GM21576 (cell line): ENCODE results near the gene COPS6.
A peak's percentile ranks its signal among the peaks of the same experiment; 100 is the strongest.

Experiments
- ATAC-seq: cut with Tn5 transposase; IDR thresholded peaks from one replicate; pipeline ENCODE4 v1.9.1; 2021; ENCODE audit warnings: mild to moderate bottlenecking, moderate library complexity; ENCODE audit not compliant: unreplicated experiment

COPS6 gene

DNA sequence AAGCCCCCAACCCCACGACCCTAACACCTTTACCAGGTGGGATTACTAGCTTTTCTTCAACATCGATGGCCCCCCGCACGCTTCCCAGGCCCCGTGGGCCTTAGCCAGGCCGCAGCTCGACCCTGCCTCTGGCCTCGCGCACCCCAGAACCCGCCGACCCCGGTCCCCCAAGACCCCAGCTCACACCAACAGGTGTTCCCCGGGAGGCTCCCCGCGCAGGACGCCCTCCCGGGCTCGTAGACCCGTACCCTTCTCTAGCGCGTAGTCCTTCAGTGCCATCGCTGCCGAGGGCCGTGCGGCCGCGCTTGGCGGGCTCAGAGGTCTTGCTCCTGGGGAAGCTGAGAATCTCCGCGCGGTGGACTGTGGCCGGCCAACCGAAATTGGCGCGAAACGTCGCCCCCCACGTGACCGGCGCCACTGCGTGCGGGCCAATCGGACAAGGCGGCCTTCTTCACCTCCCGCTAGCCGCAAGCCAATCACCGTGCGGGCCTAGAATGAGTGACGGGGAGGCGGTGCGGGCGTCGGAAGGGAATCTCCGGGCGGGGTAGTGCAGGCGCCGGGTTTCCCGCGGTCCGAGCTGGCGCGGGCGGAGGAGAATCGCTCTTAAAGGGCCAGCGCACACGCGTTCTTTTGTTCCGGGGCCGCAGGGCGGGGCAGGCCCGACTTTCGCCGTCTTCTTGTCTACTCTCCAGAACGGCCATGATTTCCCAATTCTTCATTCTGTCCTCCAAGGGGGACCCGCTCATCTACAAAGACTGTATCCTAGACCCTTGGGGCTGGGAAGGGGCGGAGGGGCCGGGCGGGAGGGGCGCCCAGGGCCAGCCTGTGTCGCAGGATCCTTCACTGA is 12.5 kb downstream of the COPS6 start, which contains the start of the genes AP4M1 and MCM7:
TSS of gene AP4M1 (plus strand) at position 628 of the 847 bp plus-strand sequence. CDS start at position 700, 72 bp downstream.
TSS of gene MCM7 (minus strand) at position 382 of the 847 bp plus-strand sequence. CDS start at position 279, 103 bp downstream.
- ATAC-seq: peak; percentile 86

DNA sequence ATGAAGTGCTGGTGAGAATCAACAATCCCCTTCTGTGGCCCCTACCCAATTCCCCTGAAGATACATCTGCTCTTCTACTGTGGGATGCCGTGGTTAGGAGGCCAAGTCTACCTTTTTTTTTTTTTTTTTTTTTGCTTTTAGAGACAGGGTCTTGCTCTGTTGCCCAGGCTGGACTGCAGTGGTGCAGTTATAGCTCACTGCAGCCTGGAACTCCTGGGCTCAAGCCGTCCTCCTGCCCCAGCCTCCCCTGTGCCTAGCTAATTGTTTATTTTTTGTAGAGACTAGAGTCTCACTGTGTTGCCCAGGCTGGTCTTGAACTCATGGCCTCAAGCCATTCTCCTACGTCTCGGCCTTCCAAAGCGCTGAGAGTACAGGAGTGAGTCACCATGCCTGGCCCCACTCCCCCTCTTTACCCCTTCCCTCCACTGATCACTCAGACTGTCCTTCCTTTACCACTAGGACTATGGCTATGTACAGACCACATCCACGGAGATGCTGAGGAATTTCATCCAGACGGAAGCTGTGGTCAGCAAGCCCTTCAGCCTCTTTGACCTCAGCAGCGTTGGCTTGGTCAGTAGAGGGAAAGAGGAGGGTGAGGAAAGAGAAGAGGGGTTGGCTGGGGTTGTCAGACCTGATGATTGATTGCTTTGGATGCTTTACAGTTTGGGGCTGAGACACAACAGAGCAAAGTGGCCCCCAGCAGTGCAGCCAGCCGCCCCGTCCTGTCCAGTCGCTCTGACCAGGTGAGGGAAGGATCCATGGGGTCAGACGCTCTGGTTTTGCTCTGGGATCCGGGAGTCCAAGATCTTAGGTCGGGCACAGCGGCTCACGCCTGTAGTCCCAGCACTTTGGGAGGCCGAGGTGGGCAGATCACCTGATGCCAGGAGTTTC is 14.4 kb downstream of the COPS6 start:
- no peak for ATAC-seq

DNA sequence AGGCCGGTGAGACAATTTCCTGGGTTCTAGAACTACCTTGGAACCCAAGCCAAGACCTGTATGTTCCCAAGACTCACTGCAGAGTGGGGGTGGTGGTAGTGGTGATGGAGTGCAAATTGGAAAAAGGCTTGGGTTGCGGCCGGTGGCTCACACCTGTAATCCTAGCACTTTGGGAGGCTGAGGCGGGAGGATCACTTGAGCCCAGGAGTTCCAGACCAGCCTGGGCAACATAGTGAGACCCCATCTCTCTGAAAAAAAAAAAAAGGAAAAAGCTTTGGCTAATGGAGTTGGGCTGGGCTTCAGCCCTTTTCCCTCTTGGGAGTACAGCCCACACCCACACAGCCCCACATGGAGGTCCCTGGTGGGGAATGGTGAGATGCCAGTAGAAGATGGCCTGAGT is 16.8 kb downstream of the COPS6 start:
- ATAC-seq: no peak

DNA sequence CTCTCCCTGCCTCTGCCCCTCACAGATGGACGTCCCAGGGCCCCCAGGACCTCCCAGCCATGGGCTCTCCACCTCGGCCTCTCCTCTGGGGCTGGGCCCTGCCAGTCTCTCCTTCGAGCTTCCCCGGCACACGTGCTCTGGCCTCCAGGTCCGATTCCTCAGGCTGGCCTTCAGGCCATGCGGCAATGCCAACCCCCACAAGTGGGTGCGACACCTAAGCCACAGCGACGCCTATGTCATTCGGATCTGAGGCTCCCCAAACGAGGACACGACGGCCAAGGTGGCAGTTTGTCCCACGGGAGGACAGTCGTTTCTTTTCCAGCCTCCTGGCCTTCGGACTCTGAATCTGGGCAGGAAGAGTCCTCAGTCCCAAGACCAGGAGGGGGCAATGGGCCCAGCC is 17.9 kb downstream of the COPS6 start:
- no peak for ATAC-seq

GRCh38 chr7:100107125-100107737 is 18.5 kb downstream of the COPS6 start:
- ATAC-seq: no peak

DNA sequence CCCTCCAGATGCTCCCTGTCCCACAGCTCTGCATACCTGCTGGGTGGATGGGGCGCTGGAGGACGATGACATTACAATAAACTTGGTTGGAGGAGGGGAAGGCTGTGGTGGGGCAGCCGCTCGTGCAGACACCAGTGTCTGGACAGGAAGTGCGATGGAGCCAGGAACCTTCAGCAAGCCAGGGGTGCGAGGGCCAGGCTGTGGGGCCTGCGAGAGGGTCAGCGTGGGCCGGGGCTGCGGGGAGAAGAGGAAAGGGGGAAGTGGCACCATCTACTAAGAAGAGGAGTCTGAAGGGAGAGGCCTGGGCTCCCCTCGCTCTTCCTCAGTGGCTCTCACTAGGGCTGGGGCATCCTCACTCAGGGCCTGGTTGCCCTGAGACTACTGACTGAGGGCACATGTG is 19.1 kb downstream of the COPS6 start:
- no peak for ATAC-seq

GRCh38 chr7:100109521-100110163 is 20.9 kb downstream of the COPS6 start:
- ATAC-seq: no peak

DNA sequence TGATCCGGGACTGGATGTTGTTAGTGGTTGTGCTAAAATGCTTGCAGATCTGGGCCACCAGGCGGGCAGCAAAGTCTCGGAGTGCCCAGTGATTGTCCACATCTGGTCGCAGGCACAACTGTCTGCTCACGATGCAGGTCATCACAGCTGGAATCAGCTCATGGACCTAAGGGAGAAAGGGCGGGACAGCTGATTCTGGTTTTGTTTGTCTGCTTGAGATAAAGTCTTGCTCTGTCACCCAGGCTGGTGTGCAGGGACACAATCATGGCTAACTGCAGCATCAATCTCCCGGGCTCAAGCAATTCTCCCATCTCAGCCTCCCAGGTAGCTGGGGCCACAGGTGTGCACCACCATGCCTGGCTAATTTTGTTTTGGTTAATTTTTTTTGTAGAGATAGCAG is 22.4 kb downstream of the COPS6 start:
- no peak for ATAC-seq

- ATAC-seq: no peak
These were observed 23.1 kb downstream of the COPS6 start for GRCh38 chr7:100111914-100112313.

GRCh38 chr7:100115026-100115425 is 26.3 kb downstream of the COPS6 start:
- ATAC-seq: no peak

GRCh38 chr7:100118388-100119071 is 29.8 kb downstream of the COPS6 start:
- ATAC-seq: no peak

DNA sequence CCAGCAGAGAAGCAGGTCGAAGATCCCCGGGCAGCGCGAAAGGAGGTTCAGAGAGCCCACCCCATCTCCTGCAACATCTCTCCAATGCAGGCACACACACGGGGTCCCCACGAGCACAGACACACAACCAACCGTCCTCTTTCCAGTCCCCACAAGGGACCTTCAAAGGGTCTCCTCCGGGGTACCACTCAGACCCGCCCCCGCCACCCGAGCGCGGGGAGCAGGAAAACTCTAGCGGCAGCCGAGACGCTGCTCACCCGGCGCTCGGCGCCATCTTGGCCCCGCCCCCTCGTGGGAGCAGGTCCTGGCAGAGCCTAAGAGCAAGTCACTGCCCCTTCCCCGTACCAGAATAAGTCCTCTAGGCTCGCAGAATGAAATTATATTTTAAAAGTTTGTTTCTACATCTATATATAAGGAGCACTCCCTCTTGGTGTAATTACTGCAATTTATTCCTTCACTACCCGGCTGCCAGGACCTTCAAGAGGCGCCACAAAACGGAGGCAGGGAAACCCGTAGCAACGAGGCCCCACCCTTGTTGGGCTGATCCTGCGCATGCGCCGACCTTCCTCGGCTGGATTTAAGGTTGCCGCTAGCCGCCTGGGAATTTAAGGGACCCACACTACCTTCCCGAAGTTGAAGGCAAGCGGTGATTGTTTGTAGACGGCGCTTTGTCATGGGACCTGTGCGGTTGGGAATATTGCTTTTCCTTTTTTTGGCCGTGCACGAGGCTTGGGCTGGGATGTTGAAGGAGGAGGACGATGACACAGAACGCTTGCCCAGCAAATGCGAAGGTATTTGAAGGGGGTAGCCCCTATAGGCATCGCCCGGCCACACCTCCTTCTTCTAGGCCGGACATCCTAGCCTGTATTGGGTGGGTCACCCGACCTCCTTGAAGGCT is 30.6 kb downstream of the COPS6 start, which contains the start of the genes CNPY4 and TAF6:
TSS of gene CNPY4 (plus strand) at position 563 of the 898 bp plus-strand sequence. CDS start at position 674, 111 bp downstream.
TSS of gene TAF6 (minus strand) at position 287 of the 898 bp plus-strand sequence. CDS start 5,149 bp downstream, outside the sequence.
- peak; percentile 65 for ATAC-seq

DNA sequence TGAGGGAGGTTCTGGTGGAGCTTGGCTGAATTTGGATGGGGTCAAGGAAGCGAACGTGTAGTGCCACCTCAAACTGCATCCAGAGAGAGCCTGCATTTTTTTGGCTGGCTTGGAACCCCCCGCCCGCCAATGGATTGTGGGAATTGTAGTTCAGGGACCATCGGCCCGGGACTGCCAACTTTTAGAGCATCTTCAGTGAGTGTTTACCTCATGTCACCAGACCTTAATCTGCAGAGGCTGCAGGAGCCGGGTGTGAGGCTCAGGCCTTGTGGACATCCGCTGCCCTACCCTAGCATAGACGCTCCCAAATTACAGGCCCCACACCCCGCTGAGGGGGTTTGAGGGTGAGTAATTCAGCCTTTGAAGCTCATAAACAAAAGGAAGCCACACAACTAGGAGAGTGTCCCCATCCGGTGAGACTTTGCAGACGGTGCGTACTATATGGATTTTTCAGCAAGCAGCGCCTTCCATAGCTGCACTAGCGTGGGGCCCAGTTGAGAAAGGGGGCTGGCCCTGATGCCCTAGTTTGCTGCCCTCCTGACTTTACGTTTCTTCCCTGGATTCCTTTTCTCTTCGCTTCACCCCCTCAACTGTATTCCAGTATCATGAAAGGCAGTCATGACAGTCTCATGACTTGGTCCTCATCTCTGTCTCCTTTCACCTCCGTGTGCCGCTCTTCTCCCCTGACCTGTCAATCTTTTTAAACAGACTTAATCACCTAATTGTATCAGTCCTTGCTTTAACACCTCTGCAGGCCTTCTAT is 31.4 kb downstream of the COPS6 start:
- peak; percentile 40 for ATAC-seq

- no peak for ATAC-seq
These were observed 31.9 kb downstream of the COPS6 start for GRCh38 chr7:100120733-100121036.

GRCh38 chr7:100122067-100122466 is 33.3 kb downstream of the COPS6 start:
- no peak for ATAC-seq

GRCh38 chr7:100122568-100122967 is 33.8 kb downstream of the COPS6 start:
- ATAC-seq: no peak

DNA sequence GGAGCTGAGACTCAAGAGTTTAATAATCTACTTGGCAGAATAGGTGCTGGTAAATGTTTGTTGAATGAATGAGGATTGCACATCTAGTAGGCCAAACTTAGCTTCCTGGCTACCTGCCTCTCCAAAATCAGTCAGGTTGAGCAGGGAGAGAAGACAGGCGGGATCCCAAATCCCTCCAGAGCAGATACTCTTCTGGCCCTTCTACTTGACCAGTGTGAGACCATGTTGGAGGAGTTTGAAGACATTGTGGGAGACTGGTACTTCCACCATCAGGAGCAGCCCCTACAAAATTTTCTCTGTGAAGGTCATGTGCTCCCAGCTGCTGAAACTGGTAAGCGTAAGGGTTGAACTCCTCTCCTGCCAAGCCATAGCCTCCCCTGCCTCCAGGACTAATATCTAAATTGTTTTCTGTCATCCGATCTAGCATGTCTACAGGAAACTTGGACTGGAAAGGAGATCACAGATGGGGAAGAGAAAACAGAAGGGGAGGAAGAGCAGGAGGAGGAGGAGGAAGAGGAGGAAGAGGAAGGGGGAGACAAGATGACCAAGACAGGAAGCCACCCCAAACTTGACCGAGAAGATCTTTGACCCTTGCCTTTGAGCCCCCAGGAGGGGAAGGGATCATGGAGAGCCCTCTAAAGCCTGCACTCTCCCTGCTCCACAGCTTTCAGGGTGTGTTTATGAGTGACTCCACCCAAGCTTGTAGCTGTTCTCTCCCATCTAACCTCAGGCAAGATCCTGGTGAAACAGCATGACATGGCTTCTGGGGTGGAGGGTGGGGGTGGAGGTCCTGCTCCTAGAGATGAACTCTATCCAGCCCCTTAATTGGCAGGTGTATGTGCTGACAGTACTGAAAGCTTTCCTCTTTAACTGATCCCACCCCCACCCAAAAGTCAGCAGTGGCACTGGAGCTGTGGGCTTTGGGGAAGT is 35.8 kb downstream of the COPS6 start:
- ATAC-seq: no peak
